Subcutaneous abdominal adipose tissue (tissue), 5 donors: ENCODE results near the gene OSGIN1.

Experiments
- H3K27ac ChIP-seq: one replicate; pipeline ENCODE4 v1.7.0; 2013; ENCODE audit warnings: low read depth, mild to moderate bottlenecking, inconsistent platforms, low read length, moderate library complexity
- H3K27me3 ChIP-seq, 5 donors: one replicate each; pipeline ENCODE4 v1.7.0; 2013; ENCODE audit warnings: low read length in 5 of 5, inconsistent platforms in 1 of 5; ENCODE audit not compliant: control insufficient read depth in 5 of 5, insufficient read depth in 4 of 5
- H3K36me3 ChIP-seq, 5 donors: one replicate each; pipeline ENCODE4 v1.7.0; 2013; ENCODE audit warnings: low read length in 5 of 5; ENCODE audit not compliant: control insufficient read depth in 5 of 5, insufficient read depth in 5 of 5
- H3K4me1 ChIP-seq, 5 donors: one replicate each; pipeline ENCODE4 v1.7.0; 2013; ENCODE audit warnings: low read length in 5 of 5, mild to moderate bottlenecking in 3 of 5, moderate library complexity in 1 of 5; ENCODE audit not compliant: control insufficient read depth in 5 of 5, insufficient read depth in 5 of 5
- H3K4me3 ChIP-seq, 5 donors: one replicate each; pipeline ENCODE4 v1.7.0; 2013; ENCODE audit warnings: low read length in 5 of 5, low read depth in 1 of 5
- H3K9ac ChIP-seq, 5 donors: one replicate each; pipeline ENCODE4 v1.7.0; 2013; ENCODE audit warnings: low read length in 5 of 5, mild to moderate bottlenecking in 4 of 5, moderate library complexity in 3 of 5
- H3K9me3 ChIP-seq, 5 donors: one replicate each; pipeline ENCODE4 v1.7.0; 2013; ENCODE audit warnings: low read length in 5 of 5; ENCODE audit not compliant: control insufficient read depth in 5 of 5
- donor health status: healthy.
- donor health status: healthy.
- donor health status: healthy.
- donor health status: healthy.
- donor health status: healthy.

Gene OSGIN1

DNA sequence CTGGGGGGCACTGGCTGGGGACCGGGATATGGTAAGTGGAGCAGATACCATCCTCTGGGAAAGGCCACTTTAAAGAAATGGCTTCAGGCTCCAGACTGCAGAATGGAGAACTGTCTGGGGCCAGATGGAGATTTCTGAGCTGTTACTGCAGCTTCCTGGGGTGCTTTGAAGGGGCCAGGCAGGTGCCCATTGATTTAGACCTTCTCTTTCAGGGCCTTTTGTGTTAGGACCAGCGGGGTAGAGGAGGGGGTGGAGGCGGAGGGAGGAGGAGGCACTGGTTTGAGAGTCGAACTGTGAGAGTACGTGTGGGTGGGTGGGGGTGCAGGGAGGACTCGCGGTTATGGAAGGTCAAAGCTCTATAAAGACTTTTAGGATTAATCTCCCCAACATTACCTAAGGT is 26.4 kb downstream of the OSGIN1 start:
- no peak overlapping the region for H3K27ac ChIP-seq
- H3K27me3 ChIP-seq = no peaks in the 10 kb centered on the region
- no peaks in the 10 kb centered on the region for H3K36me3 ChIP-seq
- peaks cover 0 to 13% (median 13%) of the 10 kb centered on the region in 5 donors for H3K9me3 ChIP-seq
- H3K4me3 ChIP-seq = no peak overlapping the region
- no peak overlapping the region for H3K9ac ChIP-seq
- no peaks in the 10 kb centered on the region for H3K4me1 ChIP-seq

DNA sequence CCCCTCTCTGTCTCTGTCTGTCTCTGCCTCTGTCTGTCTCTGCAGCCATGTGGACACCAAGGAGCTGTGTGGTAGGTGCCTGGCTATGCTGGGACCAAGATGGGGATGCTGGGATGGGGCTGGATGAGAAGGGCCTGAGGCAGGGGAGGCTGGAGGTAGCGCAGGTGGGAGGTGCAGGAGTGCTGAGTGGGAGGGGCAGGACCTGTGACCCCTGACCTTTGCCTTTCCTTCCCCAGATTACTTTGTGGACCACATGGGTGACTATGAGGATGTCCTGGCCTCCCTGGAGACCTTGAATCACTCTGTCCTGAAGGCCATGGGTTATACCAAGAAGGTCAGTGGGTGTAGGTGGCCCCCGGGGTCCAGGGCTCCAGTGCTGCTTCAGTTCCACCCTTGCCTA is 27.8 kb downstream of the OSGIN1 start:
- H3K9me3 ChIP-seq = peaks cover 0 to 13% (median 13%) of the 10 kb centered on the region in 5 donors
- no peaks in the 10 kb centered on the region for H3K36me3 ChIP-seq
- no peaks in the 10 kb centered on the region for H3K27me3 ChIP-seq
- H3K4me3 ChIP-seq = no peak overlapping the region
- H3K9ac ChIP-seq = no peak overlapping the region
- H3K4me1 ChIP-seq = no peaks in the 10 kb centered on the region
- H3K27ac ChIP-seq = no peak overlapping the region

DNA sequence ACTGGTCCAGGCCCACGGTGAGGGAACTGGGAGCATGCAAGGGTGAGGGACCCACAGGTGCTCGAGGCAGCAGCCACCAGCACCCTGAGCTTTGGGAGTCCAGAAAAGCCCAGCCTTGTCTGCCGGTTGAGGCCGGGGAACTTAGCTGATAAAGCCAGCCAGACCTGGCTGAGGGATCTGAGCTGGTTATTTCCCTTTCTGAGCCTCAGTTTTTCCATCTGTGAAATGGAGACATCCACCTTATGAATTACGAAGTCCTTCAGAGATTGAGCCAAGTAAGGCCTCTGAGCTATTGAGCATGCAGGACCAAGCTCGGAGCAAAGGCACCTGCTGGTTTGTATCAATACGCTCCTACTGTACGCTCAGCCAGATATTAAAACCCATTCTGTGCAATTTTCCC is 28.8 kb downstream of the OSGIN1 start:
- H3K27ac ChIP-seq = no peak overlapping the region
- no peaks in the 10 kb centered on the region for H3K4me1 ChIP-seq

DNA sequence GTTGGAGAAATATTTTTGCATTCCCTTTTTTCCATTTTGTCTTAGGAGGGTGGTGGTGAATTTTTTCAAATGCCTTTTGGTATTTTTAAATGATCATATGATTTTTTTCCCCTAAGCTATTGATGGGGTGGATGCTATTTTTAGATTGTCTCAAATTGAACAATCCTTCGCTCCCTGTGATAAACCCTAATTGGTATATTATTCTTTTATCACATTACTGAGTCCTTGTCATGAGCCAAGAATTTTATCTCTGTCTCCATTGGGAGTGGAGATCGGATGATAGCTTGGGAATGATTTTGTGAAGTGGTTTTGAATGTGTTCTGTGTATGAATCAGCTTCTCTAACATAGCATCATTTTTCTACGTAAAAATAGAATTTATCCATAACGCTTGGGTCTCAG is 30.5 kb downstream of the OSGIN1 start:
- peaks cover 0 to 7% (median 4%) of the 10 kb centered on the region in 5 donors for H3K9me3 ChIP-seq
- H3K4me3 ChIP-seq = no peak overlapping the region
- no peaks in the 10 kb centered on the region for H3K36me3 ChIP-seq
- no peaks in the 10 kb centered on the region for H3K27me3 ChIP-seq
- H3K9ac ChIP-seq = no peak overlapping the region
- no peaks in the 10 kb centered on the region for H3K4me1 ChIP-seq
- H3K27ac ChIP-seq = no peak overlapping the region

More for the DNA sequence above, 28.8 kb downstream of the OSGIN1 start:
- H3K9ac ChIP-seq = no peak overlapping the region
- H3K36me3 ChIP-seq = no peaks in the 10 kb centered on the region
- H3K9me3 ChIP-seq = peaks cover 0 to 13% (median 13%) of the 10 kb centered on the region in 5 donors
- H3K27me3 ChIP-seq = no peaks in the 10 kb centered on the region
- no peak overlapping the region for H3K4me3 ChIP-seq

DNA sequence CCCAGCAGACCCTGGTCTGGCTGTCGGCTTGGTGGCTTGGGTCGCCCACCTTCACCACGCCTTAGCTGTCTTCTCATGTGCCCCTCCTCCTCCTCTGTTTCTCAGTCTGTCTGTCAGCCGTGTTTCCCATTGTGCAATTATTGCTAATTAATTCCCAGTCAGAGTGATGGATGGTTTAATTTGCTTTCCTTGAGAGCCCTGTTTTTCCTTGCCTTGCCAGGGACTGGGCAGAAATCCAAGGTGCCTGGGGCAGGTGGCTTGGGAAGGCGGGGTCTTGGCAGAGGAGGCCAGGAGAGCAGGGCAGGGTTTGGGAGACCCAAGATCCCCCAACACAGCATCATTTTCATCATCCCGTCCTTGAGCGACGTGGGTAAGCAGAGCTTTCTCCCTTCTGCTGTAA is 36.3 kb downstream of the OSGIN1 start:
- H3K27me3 ChIP-seq = peaks cover 0 to 11% (median 0%) of the 10 kb centered on the region in 5 donors
- H3K27ac ChIP-seq = no peak overlapping the region
- H3K4me1 ChIP-seq = peaks cover 0 to 16% (median 11%) of the 10 kb centered on the region in 5 donors
- no peaks in the 10 kb centered on the region for H3K9me3 ChIP-seq
- H3K36me3 ChIP-seq = no peaks in the 10 kb centered on the region
- H3K4me3 ChIP-seq = no peak overlapping the region
- H3K9ac ChIP-seq = no peak overlapping the region

DNA sequence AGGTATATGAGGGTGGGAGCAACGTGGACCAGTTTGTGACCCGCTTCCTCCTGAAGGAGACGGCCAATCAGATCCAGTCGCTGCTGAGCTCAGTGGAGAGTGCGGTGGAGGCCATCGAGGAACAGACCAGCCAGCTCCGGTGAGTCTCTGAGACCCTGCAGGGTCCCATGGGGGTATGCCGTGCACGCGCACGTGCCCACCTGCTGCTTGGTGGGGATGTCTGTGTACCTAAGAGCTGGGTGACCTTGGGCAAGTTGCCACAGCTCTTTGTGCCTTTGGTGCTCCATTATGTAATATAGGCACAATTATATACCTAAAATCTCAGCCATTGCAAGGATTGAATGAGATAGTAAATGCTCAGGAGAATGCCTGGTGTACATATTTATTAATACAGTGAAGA is 37.5 kb downstream of the OSGIN1 start:
- Histone ChIP-seq H3K36me3 (no peaks in the 10 kb centered on the region), H3K27ac (no peak overlapping the region), H3K4me3 (no peak overlapping the region), H3K27me3 (peaks cover 0 to 11% (median 0%) of the 10 kb centered on the region in 5 donors), H3K9ac (no peak overlapping the region), H3K9me3 (no peaks in the 10 kb centered on the region), H3K4me1 (peaks cover 0 to 16% (median 11%) of the 10 kb centered on the region in 5 donors)

DNA sequence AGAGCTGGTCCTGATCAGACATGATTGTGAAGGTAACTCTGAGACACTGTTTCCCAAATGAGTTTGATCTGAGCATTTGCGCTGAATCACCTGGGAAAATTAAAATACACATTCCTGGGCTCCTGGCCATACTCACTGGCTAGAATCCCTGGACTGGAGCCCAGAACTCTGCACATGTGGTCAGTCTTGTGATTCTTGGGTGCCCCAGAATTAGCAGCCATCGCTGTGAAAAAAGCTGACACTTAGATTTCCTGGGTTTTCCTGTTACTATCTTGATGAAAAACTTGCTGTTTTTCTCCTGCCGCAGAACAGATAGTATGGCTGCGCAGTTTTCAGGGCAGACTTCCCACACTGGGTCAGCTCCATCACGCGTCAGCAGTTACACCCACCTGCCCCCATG is 39.6 kb downstream of the OSGIN1 start:
- Histone ChIP-seq H3K4me1 (peaks cover 0 to 18% (median 11%) of the 10 kb centered on the region in 5 donors), H3K36me3 (no peaks in the 10 kb centered on the region)

DNA sequence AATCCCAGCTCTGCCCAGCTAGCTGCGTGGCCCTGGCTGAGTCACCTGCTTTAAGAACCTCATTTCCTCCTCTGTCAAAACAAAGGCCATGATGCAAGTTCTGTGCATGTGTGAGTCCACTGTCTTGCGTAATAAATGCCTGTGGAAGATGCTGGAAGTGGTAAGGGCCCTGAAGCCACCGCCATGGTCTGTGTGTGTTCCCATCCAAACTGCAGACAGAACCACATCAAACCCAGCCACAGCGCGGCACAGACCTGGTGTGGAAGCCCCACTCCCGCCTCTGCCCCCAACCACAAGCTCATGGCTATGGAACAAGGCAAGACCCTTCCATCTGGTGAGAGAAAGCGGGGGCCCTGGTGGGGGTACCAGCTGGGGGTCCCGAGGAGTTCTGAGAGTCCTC is 41.0 kb downstream of the OSGIN1 start:
- H3K9ac ChIP-seq = no peak overlapping the region
- H3K4me3 ChIP-seq = no peak overlapping the region
- peaks cover 6 to 23% (median 9%) of the 10 kb centered on the region in 5 donors for H3K27me3 ChIP-seq
- H3K27ac ChIP-seq = no peak overlapping the region
- H3K36me3 ChIP-seq = no peaks in the 10 kb centered on the region
- H3K4me1 ChIP-seq = peaks cover 0 to 18% (median 11%) of the 10 kb centered on the region in 5 donors
- no peaks in the 10 kb centered on the region for H3K9me3 ChIP-seq

More for the DNA sequence above, 39.6 kb downstream of the OSGIN1 start:
- Histone ChIP-seq H3K9ac (no peak overlapping the region), H3K4me3 (no peak overlapping the region), H3K27me3 (peaks cover 6 to 20% (median 9%) of the 10 kb centered on the region in 5 donors), H3K27ac (no peak overlapping the region), H3K9me3 (no peaks in the 10 kb centered on the region)

DNA sequence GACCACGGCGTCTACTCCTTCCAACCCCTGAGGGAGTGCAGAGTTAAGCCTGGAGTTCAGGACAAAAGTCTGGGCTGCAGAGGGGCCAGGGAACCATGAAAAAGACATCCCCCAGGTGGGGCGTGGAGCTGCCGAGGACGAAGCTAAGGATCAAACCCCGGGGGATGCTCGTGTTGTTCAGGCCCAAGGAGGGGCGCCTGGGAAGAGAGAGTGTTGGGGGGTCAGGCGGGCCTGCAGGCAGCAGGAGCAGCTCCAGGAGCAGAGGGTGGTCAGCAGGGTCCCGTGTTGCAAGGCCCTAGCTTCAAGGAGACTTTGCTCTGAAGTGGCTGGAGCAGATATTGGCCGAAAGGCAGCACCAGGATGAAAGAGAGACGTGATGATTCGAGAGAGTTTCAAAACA is 41.7 kb downstream of the OSGIN1 start:
- peaks cover 6 to 20% (median 9%) of the 10 kb centered on the region in 5 donors for H3K27me3 ChIP-seq

DNA sequence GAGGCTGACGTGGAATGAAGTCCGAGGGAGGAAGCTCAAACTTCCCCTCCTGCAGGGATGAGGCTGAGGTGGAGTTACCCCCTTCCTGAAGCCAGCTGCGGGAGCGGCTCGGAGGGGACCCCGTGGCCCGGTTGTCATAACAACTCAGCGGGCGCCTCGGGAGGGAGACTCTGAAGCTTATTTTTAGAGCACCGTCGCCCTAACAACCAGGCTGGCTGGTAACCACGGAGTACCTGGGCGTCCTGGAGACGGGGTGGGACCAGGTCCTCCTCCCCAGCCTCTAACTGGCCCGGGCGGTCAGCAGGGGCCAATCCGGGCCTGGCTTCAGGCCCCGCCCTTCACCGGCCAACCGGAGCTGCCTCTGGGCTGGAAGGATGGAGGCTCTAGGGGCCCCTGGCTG is 42.7 kb downstream of the OSGIN1 start:
- no peaks in the 10 kb centered on the region for H3K36me3 ChIP-seq
- H3K27me3 ChIP-seq = peaks cover 8 to 23% (median 9%) of the 10 kb centered on the region in 5 donors
- H3K4me1 ChIP-seq = peaks cover 0 to 18% (median 11%) of the 10 kb centered on the region in 5 donors
- H3K4me3 ChIP-seq = no peak overlapping the region
- no peak overlapping the region for H3K9ac ChIP-seq
- no peak overlapping the region for H3K27ac ChIP-seq
- H3K9me3 ChIP-seq = no peaks in the 10 kb centered on the region

More for the DNA sequence above, 41.7 kb downstream of the OSGIN1 start:
- Histone ChIP-seq H3K4me3 (no peak overlapping the region), H3K9me3 (no peaks in the 10 kb centered on the region), H3K27ac (no peak overlapping the region), H3K4me1 (peaks cover 0 to 18% (median 11%) of the 10 kb centered on the region in 5 donors), H3K9ac (no peak overlapping the region), H3K36me3 (no peaks in the 10 kb centered on the region)
